NCI-H2029 treated with DMSO at 0.1 percent for 48 hours (cell line): Measurements from ENCODE around the gene DNHD1.
"Not testable (repeated sequence)": the region's sequence is repeated elsewhere in the genome, so short reads cannot be mapped to it uniquely, and the experiment has no call there.

Source experiments
- DNase-seq: peaks from one replicate; lab custom pipeline; 2025; lab: John Stamatoyannopoulos, UW

The DNHD1 gene

DNA sequence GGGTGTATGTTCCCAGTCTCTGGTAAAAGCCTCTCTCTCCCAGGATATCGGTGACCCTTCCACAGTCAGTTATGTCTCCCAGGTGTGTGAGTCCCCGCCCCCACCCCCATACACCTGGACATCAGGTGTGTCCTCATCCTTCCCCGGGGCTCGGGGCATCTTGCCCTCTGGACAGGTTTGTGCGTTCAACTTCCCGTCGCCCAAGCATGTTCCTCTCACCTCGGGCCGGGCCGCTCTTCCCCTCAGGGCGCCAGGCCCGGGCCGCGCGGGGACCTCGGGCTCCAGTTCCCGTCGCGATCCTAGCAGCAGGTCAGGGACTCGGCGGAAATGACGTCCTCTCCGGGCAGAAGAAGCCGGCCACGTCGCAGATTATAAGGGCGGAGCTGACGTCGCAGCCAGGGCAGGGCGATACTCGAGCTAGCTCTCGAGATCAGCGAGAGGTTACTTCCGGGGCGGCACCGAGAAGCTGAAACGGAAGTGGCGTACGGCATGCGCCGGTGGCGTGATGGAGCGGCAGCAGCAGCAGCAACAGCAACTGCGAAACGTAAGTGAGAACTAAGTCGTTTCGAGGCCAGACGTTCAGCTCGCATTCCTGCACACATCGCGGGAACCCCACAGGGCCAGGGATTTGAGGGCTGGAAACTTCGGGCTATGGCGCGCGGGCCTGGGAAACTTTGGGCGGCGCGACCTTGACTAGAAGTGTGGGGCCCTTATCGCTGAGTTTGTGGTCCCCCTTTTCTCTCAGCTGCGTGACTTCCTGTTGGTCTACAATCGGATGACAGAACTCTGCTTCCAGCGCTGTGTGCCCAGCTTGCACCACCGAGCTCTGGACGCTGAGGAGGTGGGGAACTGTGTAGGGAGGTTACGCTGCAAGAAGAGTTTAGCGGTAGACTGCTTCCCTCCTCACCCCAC, 15.8 kb upstream of the DNHD1 start, which contains the start of the genes ARFIP2 and TIMM10B:
ARFIP2 (minus strand) TSS at position 320 of the 912 bp plus-strand sequence. CDS start 910 bp downstream, outside the sequence.
TIMM10B (plus strand) TSS at position 490 of the 912 bp plus-strand sequence; CDS start at position 506, 16 bp downstream.
- peak; percentile 83 for DNase-seq

- no peak for DNase-seq
These were observed 15.2 kb upstream of the DNHD1 start for GRCh38 chr11:6481924-6482275.

GRCh38 chr11:6482441-6482840, 14.6 kb upstream of the DNHD1 start:
- no peak for DNase-seq

DNA sequence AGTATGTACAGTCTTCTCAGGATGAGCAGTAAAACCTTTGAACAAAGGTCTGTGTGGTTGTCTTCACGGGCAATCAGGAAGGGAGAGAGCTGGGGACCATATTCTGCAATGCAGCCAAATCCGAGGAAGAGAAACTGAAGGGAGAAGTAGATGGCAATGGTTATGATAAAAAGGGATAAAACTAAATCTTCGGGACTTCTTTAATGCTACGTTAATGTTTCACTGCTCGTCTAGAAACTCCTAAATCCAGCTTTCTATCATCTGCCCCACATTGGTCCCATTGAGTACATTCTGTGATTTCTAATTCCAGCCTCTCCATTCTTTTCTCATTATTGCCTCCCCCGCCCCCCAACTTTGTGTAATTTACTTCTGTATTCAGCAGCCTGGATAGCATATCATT, 14.1 kb upstream of the DNHD1 start:
- DNase-seq = no peak

DNA sequence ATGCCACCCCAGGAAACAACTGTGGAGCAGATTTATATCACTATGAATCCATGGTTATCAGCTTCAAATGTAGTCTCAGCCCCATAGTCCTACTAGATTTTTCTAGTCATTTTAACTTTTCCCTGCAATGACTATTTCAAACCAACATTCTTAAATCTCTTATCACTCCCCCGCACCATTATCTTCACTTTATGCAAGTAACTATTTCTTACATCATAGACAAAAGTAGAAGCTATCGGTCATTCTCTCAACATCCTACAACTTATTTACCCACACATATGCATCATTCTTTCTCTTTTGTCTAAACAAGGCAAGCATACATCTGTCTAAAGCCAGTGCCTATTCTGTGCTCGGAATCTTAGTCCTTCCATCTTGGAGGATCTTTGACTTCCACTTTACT, 11.4 kb upstream of the DNHD1 start:
- no peak for DNase-seq

GRCh38 chr11:6486256-6486655, 10.8 kb upstream of the DNHD1 start:
- DNase-seq = no peak

GRCh38 chr11:6486938-6487337, 10.1 kb upstream of the DNHD1 start:
- no peak for DNase-seq

GRCh38 chr11:6488342-6488741, 8.7 kb upstream of the DNHD1 start:
- DNase-seq = no peak

DNA sequence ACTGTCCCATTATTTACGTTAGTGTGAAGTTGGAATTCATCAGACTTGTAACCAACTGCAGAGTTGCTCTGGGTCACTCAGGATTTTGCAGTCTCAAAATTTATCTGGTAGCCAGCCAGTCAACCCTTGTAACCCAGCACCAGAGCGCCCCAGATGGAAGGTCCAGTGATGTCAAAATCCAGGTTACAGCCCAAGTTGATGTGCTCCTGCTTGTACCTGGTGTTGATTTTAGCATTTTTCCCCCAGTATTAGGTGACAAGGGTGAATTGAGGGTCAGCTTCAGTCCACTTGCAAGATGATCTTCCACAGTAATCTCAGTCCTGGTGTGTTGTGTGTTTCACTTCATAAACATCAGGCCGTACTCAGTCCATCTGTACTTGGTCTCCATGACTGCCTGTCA, 8.3 kb upstream of the DNHD1 start:
- no peak for DNase-seq

GRCh38 chr11:6489306-6489705, 7.8 kb upstream of the DNHD1 start:
- no peak for DNase-seq

DNA sequence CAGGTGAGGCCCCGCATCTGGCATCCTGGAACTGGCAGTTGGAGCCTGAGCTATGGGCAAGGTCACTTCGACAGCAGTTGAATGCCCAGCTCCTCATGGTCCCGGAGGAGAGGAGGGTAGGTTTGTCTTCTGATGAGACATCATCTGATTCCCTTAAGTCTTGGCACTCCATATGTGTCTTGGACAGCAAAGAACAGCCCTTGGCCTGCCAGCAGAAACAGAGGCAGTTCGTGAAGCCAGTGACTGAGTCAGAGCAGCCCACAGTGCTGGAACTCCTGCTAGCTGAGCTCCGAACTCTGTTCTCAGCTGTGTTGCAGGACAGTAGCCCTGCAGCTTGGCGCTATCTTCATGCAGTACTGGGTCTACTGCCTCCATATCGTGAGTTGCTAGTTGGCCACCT, 1.0 kb downstream of the DNHD1 start:
- no peak for DNase-seq

DNA sequence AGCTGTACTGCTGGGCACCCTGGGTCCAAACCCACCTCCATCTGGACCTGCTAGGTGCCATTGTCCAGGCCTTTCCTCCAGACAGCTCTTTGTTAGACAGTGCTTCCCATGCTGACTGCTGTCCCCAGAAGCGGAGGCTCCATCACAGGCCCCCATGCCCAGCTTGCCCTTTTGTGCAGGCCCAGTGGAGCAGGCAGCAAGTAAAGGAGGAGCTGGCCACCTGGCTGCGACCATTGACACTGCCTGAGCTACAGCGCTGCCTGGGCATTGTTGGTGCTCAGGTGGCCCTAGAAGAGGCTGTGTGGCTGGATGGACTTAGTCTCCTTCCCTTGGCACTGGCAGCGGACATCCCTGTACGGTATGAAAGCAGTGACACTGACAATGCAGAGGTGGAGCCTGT, 1.5 kb downstream of the DNHD1 start:
- DNase-seq = no peak

GRCh38 chr11:6502382-6502781, 5.3 kb downstream of the DNHD1 start:
- no peak for DNase-seq

GRCh38 chr11:6504166-6504565, 7.1 kb downstream of the DNHD1 start:
- DNase-seq = no peak

DNA sequence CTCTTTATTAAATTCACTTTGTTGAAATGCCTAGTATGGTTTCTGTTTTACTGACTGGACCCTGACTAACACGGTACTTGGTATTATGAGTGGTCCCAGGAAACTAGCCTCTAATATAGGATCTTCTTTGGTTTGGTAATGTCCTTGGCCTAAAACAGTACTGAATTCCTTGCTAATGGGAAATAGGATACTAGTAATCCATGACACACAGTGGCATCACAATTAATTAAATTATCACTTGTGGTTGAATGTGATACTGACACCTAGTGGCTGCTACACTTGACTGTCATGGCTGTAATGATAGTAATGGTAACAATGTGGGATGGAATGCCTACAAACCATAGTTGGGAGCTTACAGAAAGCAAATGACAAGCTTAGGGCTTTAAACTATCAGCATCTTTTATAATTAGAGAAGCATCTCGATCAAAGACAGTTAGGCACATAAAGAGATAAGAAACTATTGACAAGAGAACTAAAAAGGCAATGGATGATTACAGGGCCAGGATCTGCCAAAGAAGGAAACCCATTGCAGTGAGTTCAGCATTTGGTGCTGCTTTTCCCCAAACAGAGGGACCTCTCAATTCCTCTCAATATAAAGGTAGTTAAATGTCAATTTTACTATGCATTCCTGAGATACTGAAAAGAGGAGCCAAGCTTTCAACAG, 8.6 kb downstream of the DNHD1 start:
- DNase-seq = peak; percentile 61

DNA sequence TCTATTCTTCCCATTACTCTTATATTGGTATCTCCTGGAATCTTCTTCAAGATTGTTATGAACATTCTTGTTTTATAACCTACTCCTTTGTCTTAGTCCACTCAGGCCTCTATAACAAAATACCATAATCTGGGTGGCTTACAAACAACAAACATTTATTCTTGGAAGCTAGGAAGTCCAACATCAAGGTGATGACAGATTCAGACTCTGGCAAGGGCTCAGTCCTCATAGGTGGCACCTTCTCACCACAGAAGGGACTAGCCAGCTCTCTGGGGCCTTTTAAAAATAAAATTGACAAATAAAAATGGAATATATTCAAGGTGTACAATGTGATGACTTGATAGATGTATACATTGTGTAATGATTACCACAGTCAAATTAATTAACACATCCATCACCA, 19.8 kb downstream of the DNHD1 start:
- DNase-seq = no peak

- DNase-seq = no peak
These were observed 23.2 kb downstream of the DNHD1 start for GRCh38 chr11:6520265-6520664.

GRCh38 chr11:6521946-6522345, 24.9 kb downstream of the DNHD1 start:
- DNase-seq = not testable (repeated sequence)

- no peak for DNase-seq
These were observed 26.2 kb downstream of the DNHD1 start for GRCh38 chr11:6523253-6523652.

DNA sequence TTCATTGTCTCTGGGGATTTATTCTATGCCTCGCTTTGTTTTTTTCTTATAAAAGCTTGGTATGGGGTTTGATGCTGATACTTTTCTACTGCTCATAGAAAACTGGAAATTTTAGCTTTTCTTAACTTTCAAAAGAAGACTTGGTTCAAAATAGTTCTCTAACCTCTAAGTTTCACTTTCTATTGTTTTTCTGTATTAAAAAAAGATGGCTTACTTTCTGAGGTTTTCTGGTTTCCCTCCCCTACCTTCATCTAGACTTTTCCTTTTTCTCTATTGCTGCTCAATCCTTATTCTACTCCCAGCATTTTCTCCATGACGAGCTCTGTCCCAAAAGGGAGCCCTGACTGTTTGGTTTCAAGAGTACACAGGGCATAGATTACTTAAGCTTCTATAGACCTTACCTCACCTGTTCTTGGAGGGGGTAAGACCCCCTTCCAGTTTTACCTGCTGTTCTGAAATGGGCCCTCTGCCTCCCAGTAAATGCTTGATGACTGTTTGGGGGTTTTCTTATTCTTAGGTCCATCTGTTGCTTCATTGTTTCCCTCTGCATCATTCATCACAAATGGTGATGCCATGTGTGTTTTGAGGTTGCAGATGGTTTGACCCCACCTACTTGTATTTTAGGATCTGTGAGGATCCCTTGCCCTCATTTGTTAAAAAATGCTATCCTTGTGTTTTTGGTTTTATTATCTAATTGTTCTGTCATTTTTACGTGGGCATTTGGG, 29.5 kb downstream of the DNHD1 start:
- DNase-seq = no peak

GRCh38 chr11:6529266-6529665, 32.2 kb downstream of the DNHD1 start:
- DNase-seq = no peak

DNA sequence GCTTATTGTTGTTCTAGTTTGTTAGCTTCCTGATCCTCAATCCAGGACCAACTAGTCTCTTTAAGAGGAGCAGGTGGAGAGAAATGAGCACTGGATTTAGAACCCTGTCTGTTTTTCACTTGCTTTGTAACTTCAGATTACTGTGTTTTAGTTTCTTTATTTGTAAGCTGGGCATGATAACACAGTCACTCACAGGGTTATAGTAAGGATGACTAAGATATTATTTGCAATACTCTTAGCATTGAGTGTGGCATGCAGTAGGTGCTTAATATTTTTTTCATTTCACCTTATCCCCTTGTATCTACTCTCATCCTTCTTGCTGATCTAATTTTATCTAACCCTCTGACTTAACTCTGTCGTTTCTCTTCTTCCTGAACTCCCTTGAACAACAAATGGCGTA, 33.8 kb downstream of the DNHD1 start:
- no peak for DNase-seq
